Keratinocyte (primary cell): ENCODE measurements around the gene KRTAP9-1. TPM values are rescaled to one million over a fixed set of nuclear protein-coding genes. Genes with fewer than 3 reads are reported as not detected.

Experiments
- DNase-seq: peaks from one replicate; pipeline ENCODE4 v3.0.0-alpha.2; 2011; ENCODE audit warnings: low read depth, missing footprints, low spot score
- FAIRE-seq: peaks from 2 replicates; lab custom pipeline; 2011; peaks lifted over from hg19 to GRCh38; lab: Jason Lieb, UNC
- H2AFZ ChIP-seq: 2 replicates; pipeline ENCODE4 v1.6.0; 2012; ENCODE audit warnings: low read length, control low read depth, inconsistent platforms; ENCODE audit not compliant: control insufficient read depth
- H3K27ac ChIP-seq: 2 replicates; pipeline ENCODE4 v1.5.1; 2011; ENCODE audit warnings: low read length; ENCODE audit not compliant: control insufficient read depth, insufficient read depth
- H3K27me3 ChIP-seq: 3 replicates; pipeline ENCODE4 v1.6.0; 2011; ENCODE audit warnings: low read length; ENCODE audit not compliant: control insufficient read depth, insufficient read depth; ENCODE audit errors: extremely low read depth
- H3K36me3 ChIP-seq, 2 experiments: 2 replicates in 1 of 2; 3 replicates in 1 of 2; pipeline ENCODE4 v1.5.1; 2011; ENCODE audit warnings: low read length in 2 of 2, mild to moderate bottlenecking in 1 of 2; ENCODE audit not compliant: control insufficient read depth in 2 of 2, insufficient read depth in 2 of 2; ENCODE audit errors: extremely low read depth in 1 of 2
- H3K4me1 ChIP-seq: 3 replicates; pipeline ENCODE4 v1.5.1; 2011; ENCODE audit warnings: low read length; ENCODE audit not compliant: control insufficient read depth, insufficient read depth; ENCODE audit errors: extremely low read depth
- H3K4me2 ChIP-seq: 3 replicates; pipeline ENCODE4 v1.6.0; 2011; ENCODE audit warnings: low read depth, low read length; ENCODE audit not compliant: control insufficient read depth, insufficient read depth; ENCODE audit errors: extremely low read depth
- H3K4me3 ChIP-seq, 3 experiments: fragments of 200-600 bp in 1 of 3; sonication (generic) in 1 of 3; 2 replicates in 2 of 3; 3 replicates in 1 of 3; pipeline ENCODE4 v1.5.1; 2011 to 2016; ENCODE audit warnings: low read length in 3 of 3, mild to moderate bottlenecking in 3 of 3, control low read depth in 2 of 3, inconsistent platforms in 1 of 3, low read depth in 1 of 3, mixed read lengths in 1 of 3, mixed run types in 1 of 3, moderate library complexity in 1 of 3; ENCODE audit not compliant: control insufficient read depth in 2 of 3, insufficient read depth in 2 of 3; ENCODE audit errors: extremely low read depth in 1 of 3
- H3K79me2 ChIP-seq: 2 replicates; pipeline ENCODE4 v1.6.0; 2012; ENCODE audit warnings: low read length; ENCODE audit not compliant: control insufficient read depth, insufficient read depth
- H3K9ac ChIP-seq: 3 replicates; pipeline ENCODE4 v1.6.0; 2011; ENCODE audit warnings: low read length; ENCODE audit not compliant: control insufficient read depth, insufficient read depth; ENCODE audit errors: extremely low read depth
- H3K9me1 ChIP-seq: 3 replicates; pipeline ENCODE4 v1.6.0; 2011; ENCODE audit warnings: low read length; ENCODE audit not compliant: control insufficient read depth, insufficient read depth; ENCODE audit errors: extremely low read depth
- H3K9me3 ChIP-seq: 2 replicates; pipeline ENCODE4 v1.5.1; 2012; ENCODE audit warnings: low read depth, low read length; ENCODE audit not compliant: control insufficient read depth
- H4K20me1 ChIP-seq: 3 replicates; pipeline ENCODE4 v1.6.0; 2011; ENCODE audit warnings: low read length; ENCODE audit not compliant: control insufficient read depth, insufficient read depth; ENCODE audit errors: extremely low read depth
- EZH2 ChIP-seq: IDR thresholded peaks from one replicate; pipeline ENCODE4 v1.6.1; 2012; ENCODE audit warnings: inconsistent platforms, mild to moderate bottlenecking, low read length, moderate library complexity
- dilution Hi-C: fragments of 300-500 bp; cut with MboI; formaldehyde crosslinking; loops from one replicate; pipeline ENCODE4 v1.7.0; 2020; ENCODE audit warnings: low sequenced_read_pairs; ENCODE audit not compliant: extremely low pct_ligation_motif_present
- polyA plus RNA-seq, 5 experiments: library from polyadenylated mRNA; depleted of rRNA in 3 of 5; stranded (reverse) in 3 of 5; stranded (forward) in 1 of 5; unstranded in 1 of 5; fragments of >200 nt; gene quantifications; 1 replicate in 1 of 5; 2 replicates in 3 of 5; 3 replicates in 1 of 5; pipeline versions ENCODE4 v1.2.1 to v1.2.3, GENCODE V29; 2011 to 2012; ENCODE audit warnings: missing spikeins in 2 of 5, low read depth in 1 of 5, low replicate concordance in 1 of 5
- TF ChIP-seq, protein P1 (sequence below), 3 experiments: IDR thresholded peaks in 1 of 3; conservative IDR thresholded peaks in 1 of 3; optimal IDR thresholded peaks in 1 of 3; 2 replicates in 2 of 3; 3 replicates in 1 of 3; pipeline versions ENCODE3 to v1.5.1; 2011; ENCODE audit warnings: low read length in 3 of 3, mild to moderate bottlenecking in 3 of 3, moderate library complexity in 2 of 3, control low read depth in 1 of 3, inconsistent platforms in 1 of 3; ENCODE audit not compliant: insufficient read depth in 2 of 3; ENCODE audit errors: extremely low read depth in 1 of 3

KRTAP9-1 gene
- polyA plus RNA-seq, 1 donor (not counting 4 experiments of a cell fraction or from before 2014, with no cell fraction given): not detected

- no peak within 1 kb of the TSS for H3K27ac ChIP-seq
Measured at GRCh38 chr17:41149652-41149985, 40.1 kb upstream of the KRTAP9-1 start, which contains the start of gene KRTAP4-5. Gene KRTAP4-5, minus strand, starts transcription at chr17:41149825. Its CDS starts 58 bp downstream, at chr17:41149767.

DNA sequence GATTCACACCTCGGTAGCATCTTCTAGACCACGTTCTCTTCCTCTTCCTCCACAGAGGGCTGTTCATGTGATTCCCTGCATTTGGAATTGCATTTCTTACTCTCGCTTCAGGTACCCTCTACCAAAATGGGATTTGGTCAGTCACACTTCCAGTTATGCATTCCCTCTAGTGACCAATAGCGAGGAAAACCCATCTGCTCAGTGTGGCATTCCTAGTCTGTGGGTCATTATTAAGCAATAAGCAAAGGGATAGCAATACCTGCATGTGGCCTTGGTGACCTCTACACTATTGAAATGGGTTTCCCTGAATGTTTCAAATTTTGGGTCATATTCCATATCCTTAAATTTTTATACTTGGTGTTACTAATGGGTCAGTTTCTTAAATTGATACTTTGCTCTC, 39.7 kb upstream of the KRTAP9-1 start:
- Histone ChIP-seq H3K9me3 (no peaks in the 10 kb centered on the region), H3K27me3 (no peaks in the 10 kb centered on the region), H3K36me3 (no peaks in the 10 kb centered on the region), H3K4me3 (no peak overlapping the region), H4K20me1 (no peaks in the 10 kb centered on the region), H3K9me1 (no peaks in the 10 kb centered on the region), H2AFZ (no peak overlapping the region), H3K79me2 (no peaks in the 10 kb centered on the region), H3K9ac (no peak overlapping the region), H3K4me2 (no peak overlapping the region), H3K27ac (no peak overlapping the region), H3K4me1 (no peaks in the 10 kb centered on the region)
- dilution Hi-C loops: no loop called here
- no peak for TF ChIP-seq EZH2
- TF ChIP-seq, protein P1, sequence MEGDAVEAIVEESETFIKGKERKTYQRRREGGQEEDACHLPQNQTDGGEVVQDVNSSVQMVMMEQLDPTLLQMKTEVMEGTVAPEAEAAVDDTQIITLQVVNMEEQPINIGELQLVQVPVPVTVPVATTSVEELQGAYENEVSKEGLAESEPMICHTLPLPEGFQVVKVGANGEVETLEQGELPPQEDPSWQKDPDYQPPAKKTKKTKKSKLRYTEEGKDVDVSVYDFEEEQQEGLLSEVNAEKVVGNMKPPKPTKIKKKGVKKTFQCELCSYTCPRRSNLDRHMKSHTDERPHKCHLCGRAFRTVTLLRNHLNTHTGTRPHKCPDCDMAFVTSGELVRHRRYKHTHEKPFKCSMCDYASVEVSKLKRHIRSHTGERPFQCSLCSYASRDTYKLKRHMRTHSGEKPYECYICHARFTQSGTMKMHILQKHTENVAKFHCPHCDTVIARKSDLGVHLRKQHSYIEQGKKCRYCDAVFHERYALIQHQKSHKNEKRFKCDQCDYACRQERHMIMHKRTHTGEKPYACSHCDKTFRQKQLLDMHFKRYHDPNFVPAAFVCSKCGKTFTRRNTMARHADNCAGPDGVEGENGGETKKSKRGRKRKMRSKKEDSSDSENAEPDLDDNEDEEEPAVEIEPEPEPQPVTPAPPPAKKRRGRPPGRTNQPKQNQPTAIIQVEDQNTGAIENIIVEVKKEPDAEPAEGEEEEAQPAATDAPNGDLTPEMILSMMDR (optimal IDR thresholded peaks at IDR 0.05 in 1 of 3, IDR thresholded peaks at IDR 0.05 in 1 of 3, conservative IDR thresholded peaks at IDR 0.05 in 1 of 3; ENCODE audit: extremely low read depth in 1 of 3, insufficient read depth in 2 of 3, low read length in 3 of 3): no peak
- FAIRE-seq (no peak), DNase-seq (no peak)

More at GRCh38 chr17:41149652-41149985, 40.1 kb upstream of the KRTAP9-1 start, which contains the start of gene KRTAP4-5:
- Histone ChIP-seq H3K36me3 (no peaks in the 10 kb centered on the region), H3K9ac (no peak within 1 kb of the TSS), H3K4me3 (no peak within 1 kb of the TSS), H3K27me3 (no peaks in the 10 kb centered on the region), H2AFZ (no peak within 1 kb of the TSS), H3K79me2 (no peaks in the 10 kb centered on the region), H3K9me3 (no peaks in the 10 kb centered on the region), H4K20me1 (no peaks in the 10 kb centered on the region), H3K4me2 (no peak within 1 kb of the TSS), H3K9me1 (no peaks in the 10 kb centered on the region), H3K4me1 (no peaks in the 10 kb centered on the region)
- dilution Hi-C loops: no loop called here
- no peak for DNase-seq
- no peak for FAIRE-seq
- no peak for TF ChIP-seq EZH2
- TF ChIP-seq, protein P1 (optimal IDR thresholded peaks at IDR 0.05 in 1 of 3, IDR thresholded peaks at IDR 0.05 in 1 of 3, conservative IDR thresholded peaks at IDR 0.05 in 1 of 3; ENCODE audit: extremely low read depth in 1 of 3, insufficient read depth in 2 of 3, low read length in 3 of 3): no peak
